Erythroblast (primary cell): ENCODE results near the gene SCART1.
"Not testable (repeated sequence)": the region's sequence is repeated elsewhere in the genome, so short reads cannot be mapped to it uniquely, and the experiment has no call there.

Source experiments
- GATA1 ChIP-seq: IDR thresholded peaks from 2 replicates; pipeline ENCODE4 v1.6.1; 2011; ENCODE audit warnings: low read depth, mild to moderate bottlenecking, control low read depth, low read length, moderate library complexity
- POLR2A ChIP-seq: IDR thresholded peaks from 2 replicates; pipeline ENCODE4 v1.6.1; 2011; ENCODE audit warnings: mild to moderate bottlenecking, low read length

- not testable (repeated sequence) for TF ChIP-seq POLR2A, GATA1
Observed at GRCh38 chr10:133469205-133469604, 15.5 kb downstream of the SCART1 start.
